ENCODE measurements around the gene CPSF4L.
A peak's percentile ranks its signal among the peaks of the same experiment; 100 is the strongest.

The CPSF4L gene

GRCh38 chr17:73262676-73263642, 1.3 kb upstream of the CPSF4L start:
- H3K9me3 Mint-ChIP-seq = no peaks in the 10 kb centered on the region
- H3K4me1 Mint-ChIP-seq = peaks cover 34% of the 10 kb centered on the region
- no peaks in the 10 kb centered on the region for H3K27me3 Mint-ChIP-seq (ENCODE audit: low read depth, poor library complexity)
- no peak for TF ChIP-seq CTCF (IDR thresholded peaks at IDR 0.05)
- peak overlapping the region; percentile 15 for H3K4me3 Mint-ChIP-seq
- H3K36me3 Mint-ChIP-seq (ENCODE audit: low read depth) = no peaks in the 10 kb centered on the region
- peak overlapping the region; percentile 89 for H3K27ac Mint-ChIP-seq
- DNase-seq = no peak

GRCh38 chr17:73261952-73262675, 434 bp upstream of the CPSF4L start:
- H3K4me3 Mint-ChIP-seq = peak overlapping the region; percentile 23
- no peak for TF ChIP-seq CTCF (IDR thresholded peaks at IDR 0.05)
- H3K9me3 Mint-ChIP-seq = no peaks in the 10 kb centered on the region
- H3K27ac Mint-ChIP-seq = peak overlapping the region; percentile 89
- H3K27me3 Mint-ChIP-seq (ENCODE audit: low read depth, poor library complexity) = no peaks in the 10 kb centered on the region
- H3K4me1 Mint-ChIP-seq = peaks cover 38% of the 10 kb centered on the region
- DNase-seq = no peak
- H3K36me3 Mint-ChIP-seq (ENCODE audit: low read depth) = no peaks in the 10 kb centered on the region

- no peak for DNase-seq
- H3K36me3 Mint-ChIP-seq (ENCODE audit: low read depth) = no peaks in the 10 kb centered on the region
- H3K4me1 Mint-ChIP-seq = peaks cover 31% of the 10 kb centered on the region
- H3K9me3 Mint-ChIP-seq = no peaks in the 10 kb centered on the region
- H3K27ac Mint-ChIP-seq = no peak overlapping the region
- H3K4me3 Mint-ChIP-seq = no peak overlapping the region
- H3K27me3 Mint-ChIP-seq (ENCODE audit: low read depth, poor library complexity) = peaks cover under 1% of the 10 kb centered on the region
- no peak for TF ChIP-seq CTCF (IDR thresholded peaks at IDR 0.05)
Observed at GRCh38 chr17:73257516-73257915, 4.2 kb downstream of the CPSF4L start.

GRCh38 chr17:73256220-73256619, 5.5 kb downstream of the CPSF4L start:
- Mint-ChIP-seq H3K27ac (no peak overlapping the region), H3K4me3 (no peak overlapping the region), H3K4me1 (peaks cover 22% of the 10 kb centered on the region), H3K27me3 (ENCODE audit: low read depth, poor library complexity) (peaks cover 6% of the 10 kb centered on the region), H3K36me3 (ENCODE audit: low read depth) (no peaks in the 10 kb centered on the region), H3K9me3 (no peaks in the 10 kb centered on the region)
- DNase-seq = no peak
- TF ChIP-seq CTCF (IDR thresholded peaks at IDR 0.05) = no peak

GRCh38 chr17:73255671-73256181, 6.0 kb downstream of the CPSF4L start:
- Mint-ChIP-seq H3K27me3 (ENCODE audit: low read depth, poor library complexity) (peaks cover 6% of the 10 kb centered on the region), H3K36me3 (ENCODE audit: low read depth) (no peaks in the 10 kb centered on the region), H3K9me3 (no peaks in the 10 kb centered on the region), H3K4me3 (no peak overlapping the region), H3K4me1 (peaks cover 22% of the 10 kb centered on the region), H3K27ac (no peak overlapping the region)
- peak; percentile 85 for DNase-seq
- TF ChIP-seq CTCF (IDR thresholded peaks at IDR 0.05) = peak; percentile 99
